GM23338 (cell line): ENCODE data around the gene FHIT. TPM values are rescaled to one million over a fixed set of nuclear protein-coding genes. Genes with fewer than 3 reads are reported as not detected.

Experiments used
- ATAC-seq: fragments of 200-7000 bp; cut with Tn5 transposase; 3 replicates; pipeline ENCODE4 v1.9.1; 2020
- DNase-seq: peaks from one replicate; pipeline ENCODE4 v3.0.0-alpha.2; 2015; ENCODE audit warnings: low spot score
- H2AFZ ChIP-seq: fragments of 200-600 bp; sonication (generic); 2 replicates; pipeline ENCODE4 v1.8.0; 2016; ENCODE audit warnings: antibody characterized with exemption, mild to moderate bottlenecking, moderate library complexity
- H3F3A ChIP-seq: fragments of 200-600 bp; sonication (generic); replicated peaks from 2 replicates; pipeline ENCODE4 v1.8.0; 2017; ENCODE audit warnings: antibody characterized with exemption, mixed run types, low read depth
- H3K27ac ChIP-seq: fragments of 200-600 bp; sonication (generic); 2 replicates; pipeline ENCODE4 v1.6.1; 2016; ENCODE audit warnings: low read depth
- H3K27me3 ChIP-seq: fragments of 200-600 bp; sonication (generic); 2 replicates; pipeline ENCODE4 v1.8.0; 2016; ENCODE audit warnings: mild to moderate bottlenecking, mixed run types, moderate library complexity; ENCODE audit not compliant: insufficient read depth
- H3K36me3 ChIP-seq: fragments of 200-600 bp; sonication (generic); 2 replicates; pipeline ENCODE4 v1.8.0; 2016; ENCODE audit warnings: mild to moderate bottlenecking; ENCODE audit not compliant: insufficient read depth
- H3K4me1 ChIP-seq: fragments of 200-600 bp; sonication (generic); 2 replicates; pipeline ENCODE4 v1.8.0; 2016; ENCODE audit warnings: mild to moderate bottlenecking, moderate library complexity; ENCODE audit not compliant: insufficient read depth
- H3K4me2 ChIP-seq: fragments of 200-600 bp; sonication (generic); 2 replicates; pipeline ENCODE4 v1.7.1; 2017; ENCODE audit warnings: mixed run types
- H3K4me3 ChIP-seq: fragments of 200-600 bp; sonication (generic); 2 replicates; pipeline ENCODE4 v1.6.1; 2016; ENCODE audit warnings: mixed run types
- H3K79me2 ChIP-seq: fragments of 200-600 bp; sonication (generic); replicated peaks from 2 replicates; pipeline ENCODE4 v1.8.0; 2017; ENCODE audit warnings: mild to moderate bottlenecking; ENCODE audit not compliant: insufficient read depth
- H3K9me2 ChIP-seq: fragments of 200-600 bp; sonication (generic); 2 replicates; pipeline ENCODE4 v1.8.0; 2017; ENCODE audit not compliant: insufficient read depth
- H4K20me1 ChIP-seq: fragments of 200-600 bp; sonication (generic); replicated peaks from 2 replicates; pipeline ENCODE4 v1.8.0; 2017; ENCODE audit warnings: mild to moderate bottlenecking; ENCODE audit not compliant: insufficient read depth
- H3K27ac Mint-ChIP-seq: 2 replicates; pipeline ENCODE4 v1.8.0; 2020; ENCODE audit warnings: inconsistent platforms, mild to moderate bottlenecking, moderate library complexity, mixed read lengths
- H3K27me3 Mint-ChIP-seq: 3 replicates; pipeline ENCODE4 v1.8.0; 2022; ENCODE audit warnings: low read depth, mild to moderate bottlenecking, moderate library complexity, mixed read lengths, inconsistent platforms; ENCODE audit not compliant: insufficient read depth, poor library complexity
- H3K36me3 Mint-ChIP-seq: 3 replicates; pipeline ENCODE4 v1.8.0; 2021; ENCODE audit warnings: low read depth, mild to moderate bottlenecking, inconsistent platforms, moderate library complexity, mixed read lengths
- H3K4me1 Mint-ChIP-seq: 3 replicates; pipeline ENCODE4 v1.8.0; 2020; ENCODE audit warnings: mild to moderate bottlenecking, inconsistent platforms, mixed read lengths
- H3K4me3 Mint-ChIP-seq: 3 replicates; pipeline ENCODE4 v1.8.0; 2021; ENCODE audit warnings: moderate library complexity, mild to moderate bottlenecking, inconsistent platforms, mixed read lengths
- H3K9me3 Mint-ChIP-seq: 3 replicates; pipeline ENCODE4 v1.8.0; 2020; ENCODE audit warnings: moderate library complexity, mild to moderate bottlenecking, inconsistent platforms, mixed read lengths
- ETS1 ChIP-seq: IDR thresholded peaks from 2 replicates; pipeline ENCODE4 v1.6.1; 2016; ENCODE audit warnings: antibody characterized with exemption
- JUNB ChIP-seq: IDR thresholded peaks from one replicate; pipeline ENCODE4 v1.6.1; 2016; ENCODE audit warnings: antibody characterized with exemption; ENCODE audit not compliant: unreplicated experiment
- NANOG ChIP-seq: IDR thresholded peaks from 2 replicates; pipeline ENCODE4 v1.6.1; 2016; ENCODE audit warnings: antibody characterized with exemption, borderline replicate concordance
- POLR2AphosphoS5 ChIP-seq: IDR thresholded peaks from 2 replicates; pipeline ENCODE4 v1.6.1; 2016; ENCODE audit warnings: antibody characterized with exemption, low read depth
- REST ChIP-seq: IDR thresholded peaks from one replicate; pipeline ENCODE4 v1.6.1; 2018; ENCODE audit warnings: antibody characterized with exemption; ENCODE audit not compliant: unreplicated experiment
- STAT1 ChIP-seq: IDR thresholded peaks from one replicate; pipeline ENCODE4 v1.6.1; 2016; ENCODE audit warnings: antibody characterized with exemption; ENCODE audit not compliant: unreplicated experiment
- ZNF114 ChIP-seq: fragments of 250-450 bp; sonication (Bioruptor Pico); IDR thresholded peaks from 2 replicates; pipeline ENCODE4 v1.5.0; 2020; ENCODE audit warnings: mild to moderate bottlenecking, moderate library complexity
- ZNF462 ChIP-seq: fragments of 250-450 bp; sonication (Bioruptor Pico); IDR thresholded peaks from 2 replicates; pipeline ENCODE4 v1.5.0; 2020; ENCODE audit warnings: mild to moderate bottlenecking, moderate library complexity
- polyA plus RNA-seq: library from polyadenylated mRNA; unstranded; fragments of >200 nt; fragmentation: Nextera tagmentation; extraction: Ambion mirVana; gene quantifications from 2 replicates; pipeline ENCODE4 v1.2.1, GENCODE V29; 2016
- total RNA-seq: library from RNA; depleted of rRNA; stranded (reverse); fragments of >200 nt; shearing (Covaris generic); gene quantifications from 2 replicates; pipeline ENCODE4 v1.2.3, GENCODE V29; 2014
- TF ChIP-seq, protein P1 (sequence below), 2 experiments: fragments of 200-600 bp in 1 of 2; sonication (generic) in 1 of 2; conservative IDR thresholded peaks; 2 replicates each; pipeline versions ENCODE4 v1.5.1 to v1.6.1; 2016 to 2017; ENCODE audit warnings: antibody characterized with exemption in 2 of 2, low read depth in 2 of 2, mild to moderate bottlenecking in 2 of 2, moderate library complexity in 1 of 2

The FHIT gene
- total and polyA plus RNA-seq, 2 experiments from 2014 or later: 3.0 to 8.3 TPM

DNA sequence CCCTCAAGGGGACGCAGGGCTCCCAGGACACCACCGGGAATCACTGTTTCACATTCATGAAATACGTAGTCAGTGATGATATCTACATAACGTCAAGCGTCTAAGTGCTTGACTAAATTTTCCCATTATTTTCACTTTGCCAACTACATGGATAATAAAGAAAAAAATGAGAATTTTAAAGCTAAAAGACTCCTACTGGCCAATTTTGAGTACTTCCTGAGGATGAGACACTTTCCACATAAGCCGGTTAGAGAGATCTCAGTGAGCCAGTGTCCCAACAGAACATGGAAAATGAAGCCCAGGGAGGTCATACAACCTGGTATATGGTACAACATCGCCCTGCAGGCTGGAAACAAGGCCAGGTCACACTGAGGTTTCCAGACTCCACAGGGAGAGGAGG, 928.1 kb downstream of the FHIT start:
- no peak overlapping the region for H3K4me3 Mint-ChIP-seq
- H3K27ac Mint-ChIP-seq: no peak overlapping the region
- DNase-seq (no peak), ATAC-seq (no peak; the same call in 2 of the 3 replicates)
- no peak overlapping the region for H2AFZ ChIP-seq
- no peaks in the 10 kb centered on the region for H4K20me1 ChIP-seq
- H3K4me1 Mint-ChIP-seq: no peaks in the 10 kb centered on the region; the same call in 2 of the 3 replicates
- H3K36me3 ChIP-seq: no peaks in the 10 kb centered on the region
- H3K4me3 ChIP-seq: no peak overlapping the region
- H3K27ac ChIP-seq: no peak overlapping the region
- H3K79me2 ChIP-seq: no peaks in the 10 kb centered on the region
- no peaks in the 10 kb centered on the region for H3F3A ChIP-seq
- H3K36me3 Mint-ChIP-seq: no peaks in the 10 kb centered on the region
- H3K4me1 ChIP-seq: 0 out of 2 replicates have a peak, but pooled peaks cover 4% of the 10 kb centered on the region
- H3K27me3 Mint-ChIP-seq: no peaks in the 10 kb centered on the region
- H3K9me2 ChIP-seq: 0 out of 2 replicates have a peak, but pooled peaks cover 6% of the 10 kb centered on the region
- no peaks in the 10 kb centered on the region for H3K9me3 Mint-ChIP-seq
- no peak for TF ChIP-seq ZNF114 (CRISPR knock-in tag)
- TF ChIP-seq REST: no peak
- TF ChIP-seq, protein P1, sequence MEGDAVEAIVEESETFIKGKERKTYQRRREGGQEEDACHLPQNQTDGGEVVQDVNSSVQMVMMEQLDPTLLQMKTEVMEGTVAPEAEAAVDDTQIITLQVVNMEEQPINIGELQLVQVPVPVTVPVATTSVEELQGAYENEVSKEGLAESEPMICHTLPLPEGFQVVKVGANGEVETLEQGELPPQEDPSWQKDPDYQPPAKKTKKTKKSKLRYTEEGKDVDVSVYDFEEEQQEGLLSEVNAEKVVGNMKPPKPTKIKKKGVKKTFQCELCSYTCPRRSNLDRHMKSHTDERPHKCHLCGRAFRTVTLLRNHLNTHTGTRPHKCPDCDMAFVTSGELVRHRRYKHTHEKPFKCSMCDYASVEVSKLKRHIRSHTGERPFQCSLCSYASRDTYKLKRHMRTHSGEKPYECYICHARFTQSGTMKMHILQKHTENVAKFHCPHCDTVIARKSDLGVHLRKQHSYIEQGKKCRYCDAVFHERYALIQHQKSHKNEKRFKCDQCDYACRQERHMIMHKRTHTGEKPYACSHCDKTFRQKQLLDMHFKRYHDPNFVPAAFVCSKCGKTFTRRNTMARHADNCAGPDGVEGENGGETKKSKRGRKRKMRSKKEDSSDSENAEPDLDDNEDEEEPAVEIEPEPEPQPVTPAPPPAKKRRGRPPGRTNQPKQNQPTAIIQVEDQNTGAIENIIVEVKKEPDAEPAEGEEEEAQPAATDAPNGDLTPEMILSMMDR (conservative IDR thresholded peaks at IDR 0.05; ENCODE audit: low read depth in 2 of 2): peak in 1 of 2 experiments; percentile 26; a peak in 1 of 4 replicates
- no peak for TF ChIP-seq JUNB
- H3K27me3 ChIP-seq: no peaks in the 10 kb centered on the region
- H3K4me2 ChIP-seq: no peak overlapping the region

- 0 out of 2 replicates have a peak, but pooled peaks cover 4% of the 10 kb centered on the region for H3K4me1 ChIP-seq
- no peak for DNase-seq
- TF ChIP-seq JUNB (no peak), ZNF462 (CRISPR knock-in tag) (no peak), NANOG (no peak), POLR2AphosphoS5 (no peak), STAT1 (no peak), ETS1 (no peak)
These were observed 928.9 kb downstream of the FHIT start for GRCh38 chr3:60322298-60322856.

More at GRCh38 chr3:60322298-60322856, 928.9 kb downstream of the FHIT start:
- H3K36me3 ChIP-seq: no peaks in the 10 kb centered on the region
- no peak overlapping the region for H3K27ac Mint-ChIP-seq
- no peaks in the 10 kb centered on the region for H3K27me3 Mint-ChIP-seq
- H2AFZ ChIP-seq: no peak overlapping the region
- no peaks in the 10 kb centered on the region for H3F3A ChIP-seq
- no peaks in the 10 kb centered on the region; the same call in 2 of the 3 replicates for H3K4me1 Mint-ChIP-seq
- H3K9me2 ChIP-seq: 0 out of 2 replicates have a peak, but pooled peaks cover 2% of the 10 kb centered on the region
- H3K4me3 ChIP-seq: no peak overlapping the region
- no peaks in the 10 kb centered on the region for H3K36me3 Mint-ChIP-seq
- no peaks in the 10 kb centered on the region for H3K9me3 Mint-ChIP-seq
- H3K27ac ChIP-seq: no peak overlapping the region
- H3K4me2 ChIP-seq: no peak overlapping the region
- ATAC-seq: no peak
- H3K27me3 ChIP-seq: no peaks in the 10 kb centered on the region
- no peaks in the 10 kb centered on the region for H3K79me2 ChIP-seq
- no peak overlapping the region for H3K4me3 Mint-ChIP-seq
- H4K20me1 ChIP-seq: no peaks in the 10 kb centered on the region
